NCI-H187 (cell line): ENCODE results near the gene GNAI1.

ENCODE experiments used
- DNase-seq, 2 experiments: peaks; one replicate each; lab custom pipeline; 2025; lab: John Stamatoyannopoulos, UW

Gene GNAI1

GRCh38 chr7:80213814-80214213, 79.2 kb downstream of the GNAI1 start:
- no peak for DNase-seq

- no peak for DNase-seq
Measured at GRCh38 chr7:80215734-80216133, 81.1 kb downstream of the GNAI1 start.

DNA sequence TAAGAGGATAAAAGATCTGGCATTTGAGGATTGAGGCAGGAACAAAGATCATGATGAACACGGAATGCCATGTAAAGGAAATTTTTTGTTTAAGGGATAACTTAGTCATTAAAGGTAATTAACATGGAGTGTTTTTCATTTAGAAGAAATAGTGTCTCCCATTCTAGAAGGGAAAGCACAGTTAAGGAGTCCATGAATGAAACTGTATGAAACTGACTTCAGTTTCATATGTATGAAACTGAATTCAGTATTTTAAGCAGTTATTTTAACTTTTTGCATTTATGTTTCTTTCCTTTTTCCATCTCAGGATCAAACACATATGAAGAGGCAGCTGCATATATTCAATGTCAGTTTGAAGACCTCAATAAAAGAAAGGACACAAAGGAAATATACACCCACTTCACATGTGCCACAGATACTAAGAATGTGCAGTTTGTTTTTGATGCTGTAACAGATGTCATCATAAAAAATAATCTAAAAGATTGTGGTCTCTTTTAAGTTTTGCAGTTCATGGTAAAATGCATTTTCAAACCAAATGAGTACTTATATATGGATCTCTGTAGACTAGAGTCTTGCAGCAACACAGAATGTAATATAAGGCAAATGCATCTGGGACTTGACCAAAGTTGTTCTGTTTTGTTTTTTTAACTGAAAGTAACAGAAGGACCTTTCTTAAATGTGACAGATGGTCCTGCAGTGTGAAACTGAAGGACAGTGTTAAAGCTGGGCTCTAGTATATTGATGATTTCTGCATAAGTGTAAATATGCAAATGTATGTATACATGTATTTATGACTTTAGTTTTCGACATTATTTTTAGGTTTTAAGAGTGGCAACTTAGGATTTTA, 82.6 kb downstream of the GNAI1 start:
- DNase-seq, result no peak

DNA sequence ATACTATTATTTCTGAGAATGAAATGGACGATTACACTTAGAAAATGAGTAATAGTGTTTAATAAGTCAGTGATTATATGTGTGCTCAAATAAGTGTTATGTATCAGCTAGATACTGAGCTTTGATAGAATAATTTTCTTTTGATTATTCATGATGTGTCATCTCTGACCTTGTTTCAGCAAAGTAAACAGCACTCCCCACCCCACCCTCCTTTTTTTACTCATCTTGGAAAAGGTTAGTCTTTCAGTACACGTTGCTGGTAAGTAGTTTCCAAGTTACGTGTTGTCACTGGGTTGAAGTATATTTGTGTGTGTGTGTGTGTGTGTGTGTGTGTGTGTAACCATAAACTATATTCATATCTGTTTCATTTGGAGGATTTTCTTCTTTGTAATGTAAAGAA, 84.1 kb downstream of the GNAI1 start:
- DNase-seq, result no peak

DNA sequence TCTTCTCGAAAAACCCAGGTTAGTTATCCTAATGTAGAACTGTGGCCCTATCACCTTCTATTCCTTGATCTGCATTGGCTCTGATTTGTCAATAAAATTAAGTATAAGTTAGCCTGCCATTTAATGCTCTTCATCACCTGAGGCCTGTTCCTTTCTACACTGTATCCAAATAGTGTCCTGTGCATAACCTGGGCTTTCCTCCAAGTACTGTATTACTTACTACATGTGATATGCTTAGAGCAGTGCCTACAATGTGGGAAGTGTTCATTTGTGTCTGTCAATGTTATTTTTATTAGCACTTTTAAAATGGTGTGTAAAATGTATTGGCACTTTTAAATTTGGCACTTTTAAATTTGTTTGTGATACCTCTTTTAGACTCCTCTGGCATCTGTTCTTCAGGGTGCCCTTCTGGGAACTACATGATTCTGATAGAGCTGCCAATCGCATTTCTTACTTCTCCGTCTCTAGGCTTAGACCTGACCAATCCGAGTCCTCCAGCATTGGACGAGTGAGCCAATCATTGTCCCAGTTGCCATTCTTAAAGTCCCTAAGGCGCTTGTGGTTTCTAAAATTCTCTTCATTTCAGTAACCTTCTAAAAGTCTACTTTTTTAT, 85.5 kb downstream of the GNAI1 start:
- no peak for DNase-seq

DNA sequence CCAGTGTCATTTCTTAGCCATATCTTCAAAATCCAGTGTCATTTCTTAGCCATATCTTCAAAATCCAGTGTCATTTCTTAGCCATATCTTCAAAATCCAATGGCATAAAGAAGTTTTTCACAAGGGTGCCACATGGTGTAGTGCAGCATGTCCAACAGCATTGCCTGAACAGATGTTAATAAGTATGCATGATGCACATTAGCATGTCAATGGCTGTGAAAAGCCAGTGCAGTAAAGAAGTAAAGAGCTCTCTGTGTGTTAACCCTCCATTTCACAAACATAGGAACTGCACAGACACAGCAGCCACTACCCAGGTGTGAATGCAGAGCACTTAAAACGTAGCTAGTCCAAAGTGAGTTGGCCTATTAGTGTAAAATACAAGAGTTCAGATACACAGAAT, 89.8 kb downstream of the GNAI1 start:
- no peak for DNase-seq

DNA sequence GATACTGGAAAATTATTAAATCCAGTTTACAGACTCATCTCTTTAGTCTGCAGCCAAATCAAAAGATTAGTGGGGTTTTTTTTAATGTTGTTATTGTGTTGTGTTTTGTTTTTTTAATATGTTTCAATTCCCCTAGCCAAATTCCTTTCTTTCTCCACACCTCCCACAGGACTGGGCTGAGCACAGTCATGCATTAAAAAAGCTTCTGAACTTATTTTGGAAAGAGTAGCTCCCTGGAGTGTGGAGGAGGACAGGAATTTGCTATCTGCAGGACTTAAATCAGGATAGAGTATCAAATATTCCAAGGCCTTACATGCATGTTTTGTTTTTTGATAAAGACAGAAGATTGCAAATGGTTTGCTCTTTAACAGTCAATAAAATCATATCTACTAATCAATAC, 90.7 kb downstream of the GNAI1 start:
- no peak for DNase-seq

- DNase-seq, result no peak
Measured at GRCh38 chr7:80226629-80227028, 92.0 kb downstream of the GNAI1 start.

DNA sequence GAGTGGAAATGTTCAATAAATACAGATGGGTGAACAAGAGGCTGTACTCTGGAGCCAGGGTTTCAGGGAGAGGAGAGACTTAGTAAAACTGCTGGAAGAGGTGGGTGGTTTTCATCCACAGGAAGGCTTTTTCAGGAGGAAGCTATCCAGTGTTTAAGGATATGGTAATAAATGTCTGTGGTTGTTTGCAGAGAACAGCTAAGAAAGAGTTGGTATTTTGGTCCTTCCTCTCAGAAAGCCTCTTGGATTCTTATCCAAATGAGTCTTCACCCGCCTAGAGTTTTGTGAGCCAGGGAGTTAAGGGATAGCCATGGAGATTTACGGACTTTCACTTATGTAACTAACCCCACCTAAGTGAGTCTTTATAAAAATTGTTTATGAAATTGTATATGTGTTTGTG, 95.7 kb downstream of the GNAI1 start:
- DNase-seq, result no peak

- DNase-seq, result no peak
Measured at GRCh38 chr7:80231707-80232106, 97.1 kb downstream of the GNAI1 start.

GRCh38 chr7:80232979-80233724, 98.5 kb downstream of the GNAI1 start:
- no peak for DNase-seq

DNA sequence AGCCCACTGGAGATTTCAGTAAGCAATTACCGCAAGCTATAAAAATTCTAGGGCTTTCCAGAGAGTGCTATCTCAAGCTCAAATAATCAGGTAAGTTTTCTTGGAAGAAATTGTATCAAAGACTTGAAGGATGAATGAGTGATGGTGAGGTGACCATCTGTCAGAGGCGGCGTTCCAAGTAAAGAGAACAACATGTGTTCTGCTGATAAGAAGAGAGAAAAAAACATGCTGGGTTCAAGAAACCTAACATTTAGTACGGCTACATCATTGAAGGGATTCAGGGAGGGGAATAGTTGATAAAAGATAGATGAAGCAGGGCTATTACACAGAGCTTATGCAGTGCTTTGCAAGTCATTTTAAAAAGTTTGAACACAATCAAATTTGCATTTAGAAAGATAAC, 100.7 kb downstream of the GNAI1 start:
- DNase-seq, result no peak

DNA sequence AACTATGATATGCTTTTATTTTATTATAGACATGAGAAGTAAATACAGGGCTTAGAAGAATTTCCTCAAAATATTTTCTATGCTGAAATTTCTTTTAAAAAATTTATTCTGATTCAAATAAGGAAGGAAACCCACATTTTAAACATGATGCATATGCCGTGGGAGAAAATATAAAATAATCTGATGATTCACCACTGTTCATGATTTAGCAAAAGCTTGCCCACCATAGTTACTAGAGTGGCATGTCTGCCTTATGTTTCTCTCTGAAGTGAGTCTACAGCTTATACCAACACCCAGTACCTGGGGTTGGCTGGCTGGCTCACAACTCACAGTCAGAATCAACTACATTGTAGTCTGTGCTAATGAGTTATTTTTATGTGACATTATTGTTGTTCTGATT, 102.0 kb downstream of the GNAI1 start:
- no peak for DNase-seq

DNA sequence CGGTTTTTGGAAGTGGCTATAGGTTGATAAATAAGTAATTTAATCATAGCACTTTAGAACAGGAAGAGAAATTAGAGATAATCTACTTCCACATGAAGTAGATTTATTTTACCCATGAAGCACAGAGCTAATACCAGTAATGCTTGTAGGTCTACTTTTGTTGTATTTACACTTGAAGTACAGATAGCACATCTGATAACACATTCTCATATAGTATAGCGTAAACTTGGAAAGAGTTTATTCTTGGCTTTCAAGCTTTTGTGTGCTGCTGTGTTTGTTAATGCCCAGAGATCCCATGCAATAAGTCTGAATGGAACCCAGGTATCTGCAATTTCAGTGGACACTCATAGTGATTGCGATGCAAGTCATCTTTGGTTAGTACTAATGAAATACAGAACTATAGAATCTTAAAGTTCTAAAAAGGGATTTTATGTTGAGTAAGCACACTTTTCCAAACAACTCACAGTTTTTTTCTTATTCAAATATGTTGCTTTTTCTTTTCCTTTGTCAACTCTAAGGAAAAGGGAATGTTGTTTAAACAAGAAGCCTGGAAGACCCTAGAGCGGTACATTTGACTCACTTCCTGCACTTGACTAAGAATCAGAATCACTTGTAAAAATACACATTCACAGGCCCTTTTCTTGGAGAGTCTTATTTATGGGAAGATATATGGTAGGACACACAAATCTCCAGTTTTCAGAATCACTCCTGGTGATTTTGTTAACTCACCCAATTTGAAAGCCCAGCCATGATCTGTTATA, 105.8 kb downstream of the GNAI1 start:
- no peak for DNase-seq

DNA sequence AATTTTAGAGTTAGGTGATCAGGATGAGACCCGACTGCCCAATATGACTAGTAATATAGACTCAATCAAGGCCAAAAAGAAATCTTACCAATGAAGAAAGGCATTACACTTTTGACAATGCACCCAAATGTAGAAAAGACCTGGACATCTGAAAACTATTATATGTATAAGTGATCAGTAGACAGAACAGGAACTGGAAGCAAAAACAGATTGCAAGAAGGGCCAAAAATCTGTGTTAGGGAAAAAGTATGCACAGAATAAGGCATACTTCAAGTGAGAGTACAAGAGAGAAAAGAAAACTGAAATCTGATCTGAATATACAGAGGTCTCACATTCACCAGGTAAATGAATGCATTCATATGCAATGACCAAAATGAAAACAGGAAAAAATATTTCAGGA, 107.0 kb downstream of the GNAI1 start:
- DNase-seq, result no peak

DNA sequence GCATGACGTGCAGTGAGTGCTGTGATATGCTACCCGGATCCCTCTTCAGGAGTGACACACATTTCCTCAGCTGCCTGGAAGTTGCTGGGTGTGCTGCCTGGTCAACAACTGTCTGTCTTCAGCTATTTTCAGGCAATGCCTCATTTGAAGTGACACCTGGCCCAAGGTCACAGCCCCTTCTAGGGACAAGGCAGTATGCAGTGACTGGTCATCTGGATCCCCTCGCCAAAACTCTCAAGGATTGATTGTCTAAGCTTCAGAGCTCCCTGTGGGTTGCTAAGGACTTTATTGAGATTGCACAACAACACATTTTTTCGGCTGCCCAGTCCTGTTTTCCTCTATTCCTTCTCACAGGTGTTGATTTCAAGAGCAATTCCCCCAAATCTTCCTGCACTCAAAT, 108.8 kb downstream of the GNAI1 start:
- no peak for DNase-seq

- no peak for DNase-seq
Measured at GRCh38 chr7:80244206-80244916, 109.7 kb downstream of the GNAI1 start.

DNA sequence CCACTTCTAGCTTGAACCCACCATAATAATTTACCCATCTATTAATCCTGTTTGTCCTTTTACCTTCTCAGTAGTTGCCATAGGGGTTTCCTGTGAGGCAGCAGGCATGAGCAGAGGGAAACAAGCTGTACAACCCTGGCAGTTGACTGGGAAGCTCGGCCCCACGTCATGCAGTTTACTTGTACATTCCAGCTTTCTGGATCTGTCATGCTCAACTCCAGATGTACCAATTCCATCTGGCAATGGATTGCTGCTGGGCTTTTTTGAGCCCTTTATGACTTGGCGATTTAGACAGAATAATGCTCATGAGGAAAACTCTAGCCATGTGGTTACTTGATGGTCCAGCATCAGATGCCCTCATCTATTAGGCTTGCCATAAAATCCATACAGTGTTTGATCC, 112.5 kb downstream of the GNAI1 start:
- DNase-seq, result no peak

- no peak for DNase-seq
Measured at GRCh38 chr7:80247891-80248290, 113.3 kb downstream of the GNAI1 start.

- DNase-seq, result no peak
Measured at GRCh38 chr7:80249184-80249583, 114.6 kb downstream of the GNAI1 start.

- no peak for DNase-seq
Measured at GRCh38 chr7:80249619-80250295, 115.1 kb downstream of the GNAI1 start.
